ENCODE results near the gene PRTG.
"Not testable (repeated sequence)": the region's sequence is repeated elsewhere in the genome, so short reads cannot be mapped to it uniquely, and the experiment has no call there.

DNA sequence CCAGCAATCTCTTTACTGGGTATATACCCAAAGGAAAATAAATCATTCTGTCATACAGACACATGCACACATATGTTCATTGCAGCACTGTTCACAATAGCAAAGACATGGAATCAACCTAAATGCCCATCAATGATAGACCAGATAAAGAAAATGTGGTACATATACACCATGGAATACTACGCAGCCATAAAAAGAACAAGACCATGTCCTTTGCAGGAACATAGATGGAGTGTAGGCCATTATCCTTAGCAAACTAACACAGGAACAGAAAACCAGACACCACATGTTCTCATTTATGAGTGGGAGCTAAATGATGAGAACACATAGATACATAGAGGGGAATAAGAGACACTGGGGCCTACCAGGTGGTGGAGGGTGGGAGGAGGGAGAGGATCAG is 149.9 kb downstream of the PRTG start:
- TF ChIP-seq, protein P1, sequence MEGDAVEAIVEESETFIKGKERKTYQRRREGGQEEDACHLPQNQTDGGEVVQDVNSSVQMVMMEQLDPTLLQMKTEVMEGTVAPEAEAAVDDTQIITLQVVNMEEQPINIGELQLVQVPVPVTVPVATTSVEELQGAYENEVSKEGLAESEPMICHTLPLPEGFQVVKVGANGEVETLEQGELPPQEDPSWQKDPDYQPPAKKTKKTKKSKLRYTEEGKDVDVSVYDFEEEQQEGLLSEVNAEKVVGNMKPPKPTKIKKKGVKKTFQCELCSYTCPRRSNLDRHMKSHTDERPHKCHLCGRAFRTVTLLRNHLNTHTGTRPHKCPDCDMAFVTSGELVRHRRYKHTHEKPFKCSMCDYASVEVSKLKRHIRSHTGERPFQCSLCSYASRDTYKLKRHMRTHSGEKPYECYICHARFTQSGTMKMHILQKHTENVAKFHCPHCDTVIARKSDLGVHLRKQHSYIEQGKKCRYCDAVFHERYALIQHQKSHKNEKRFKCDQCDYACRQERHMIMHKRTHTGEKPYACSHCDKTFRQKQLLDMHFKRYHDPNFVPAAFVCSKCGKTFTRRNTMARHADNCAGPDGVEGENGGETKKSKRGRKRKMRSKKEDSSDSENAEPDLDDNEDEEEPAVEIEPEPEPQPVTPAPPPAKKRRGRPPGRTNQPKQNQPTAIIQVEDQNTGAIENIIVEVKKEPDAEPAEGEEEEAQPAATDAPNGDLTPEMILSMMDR (IDR thresholded peaks at IDR 0.05) = not testable (repeated sequence)
- TF ChIP-seq EZH2, EZH2phosphoT487 (IDR thresholded peaks at IDR 0.05): not testable (repeated sequence)
